ENCODE measurements around the gene TSC22D1.
A peak's percentile ranks its signal among the peaks of the same experiment; 100 is the strongest.

The TSC22D1 gene

DNA sequence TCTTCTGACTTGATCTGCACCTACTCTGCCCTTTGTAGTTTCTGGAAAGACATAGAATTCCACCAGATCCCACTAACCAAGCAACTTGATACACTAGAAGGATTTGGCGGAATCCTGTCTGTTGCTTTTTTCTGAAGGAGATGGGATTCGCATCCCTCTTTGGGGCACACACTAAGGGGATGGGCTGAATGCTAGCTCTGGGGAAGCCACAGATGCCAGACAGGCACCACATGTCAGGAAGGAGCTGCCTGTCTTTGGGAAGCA lies 150.4 kb downstream of the TSC22D1 start:
- no peak for DNase-seq
- ATAC-seq = no peak

DNA sequence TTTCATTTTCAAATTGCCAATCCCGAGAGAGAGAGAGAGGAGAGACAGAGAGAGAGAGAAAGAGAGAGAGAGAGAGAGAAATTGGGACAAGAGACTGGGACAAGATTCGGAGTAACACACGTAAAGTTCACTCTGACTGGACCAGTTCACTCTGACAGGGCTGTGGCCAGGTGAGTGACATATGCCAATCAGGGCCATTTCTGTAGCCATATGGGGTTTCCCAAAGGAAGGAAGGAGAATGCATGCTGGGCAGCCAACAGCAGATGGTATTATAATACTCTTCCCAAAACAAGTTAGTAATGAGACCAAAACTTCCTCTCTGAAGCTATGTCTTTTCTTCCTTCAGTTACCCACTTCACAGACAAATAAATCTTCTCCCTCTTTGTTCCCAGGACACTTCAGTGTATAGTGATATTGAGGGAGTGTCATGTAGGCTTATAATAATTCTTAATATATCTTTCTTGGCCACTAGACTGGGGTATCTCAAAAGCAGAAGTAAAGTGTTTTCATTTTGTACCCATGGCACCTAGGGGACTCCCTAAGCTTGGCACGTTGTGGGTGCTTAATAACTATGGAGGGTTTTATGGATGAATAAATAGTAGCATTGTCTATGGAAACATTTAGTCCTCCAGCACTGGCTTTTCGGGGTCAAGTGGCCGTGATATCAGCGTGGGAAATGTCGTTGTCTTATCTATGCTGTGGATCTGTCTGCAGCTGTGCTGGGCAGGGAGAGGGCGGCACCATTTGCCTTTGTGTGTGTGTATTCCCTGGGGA lies 150.9 kb downstream of the TSC22D1 start:
- ATAC-seq (no peak), DNase-seq (no peak)

DNA sequence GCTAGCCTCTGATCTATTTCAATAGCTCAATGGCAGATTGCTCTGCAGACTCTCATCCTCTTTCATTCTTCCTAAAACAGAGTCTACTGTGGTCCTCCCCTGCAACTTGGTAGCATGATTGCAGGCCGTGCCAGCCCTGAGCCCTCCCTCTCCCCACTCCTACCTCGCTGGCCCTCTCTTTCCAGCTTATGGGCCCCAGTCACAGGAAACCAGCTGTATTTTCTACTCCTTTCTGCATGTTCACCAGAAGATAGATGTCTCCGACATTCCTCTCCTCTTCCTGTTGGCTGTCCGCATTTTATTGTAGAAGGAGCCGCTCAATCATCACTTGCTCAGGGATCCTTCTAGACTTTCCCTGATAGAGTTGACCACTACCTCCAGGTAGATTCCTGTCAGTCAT lies 152.3 kb downstream of the TSC22D1 start:
- no peak for DNase-seq
- ATAC-seq = no peak

DNA sequence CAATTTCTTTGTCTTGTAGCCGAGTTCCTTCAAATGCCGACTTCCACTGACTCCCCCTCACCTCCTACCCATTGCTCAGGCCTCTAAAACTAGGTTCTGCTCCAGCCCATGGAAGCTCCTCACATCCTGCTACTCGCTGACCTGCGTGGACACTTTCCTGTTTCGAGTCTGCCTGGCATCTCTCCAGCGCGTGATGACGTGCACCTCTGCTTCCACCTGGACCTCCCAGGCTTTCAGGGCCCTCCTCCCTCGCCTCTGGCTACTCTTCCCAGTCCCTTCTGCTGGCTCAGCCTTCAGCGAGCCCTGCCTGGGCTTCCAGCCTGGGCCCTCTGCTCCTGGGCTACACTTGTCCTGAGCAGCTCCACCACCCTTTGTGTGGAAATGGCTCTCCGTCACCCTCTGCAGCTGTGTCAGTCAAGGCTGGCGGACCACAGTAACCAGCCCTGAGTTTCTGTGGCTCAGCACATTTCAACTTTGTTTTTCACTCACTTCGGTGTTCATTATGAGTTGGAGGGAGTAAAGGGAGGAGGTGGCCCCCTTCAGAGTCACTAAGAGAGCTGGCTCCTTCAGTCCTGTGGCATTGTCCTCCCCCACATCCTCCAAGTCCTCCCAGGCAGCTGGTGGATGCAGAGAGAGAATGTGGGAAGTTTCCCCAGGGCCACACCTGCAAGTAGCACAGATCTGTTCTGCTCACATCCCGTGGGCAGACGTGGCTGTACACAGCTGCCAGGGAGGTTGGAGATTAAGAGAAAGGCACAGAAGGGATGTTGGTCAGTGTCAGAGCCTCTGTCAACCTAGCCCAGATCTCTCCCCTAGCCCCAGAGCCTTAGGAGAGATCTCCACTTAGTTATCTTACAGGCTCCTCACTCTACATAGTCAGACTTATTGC lies 153.1 kb downstream of the TSC22D1 start:
- ATAC-seq = no peak

DNA sequence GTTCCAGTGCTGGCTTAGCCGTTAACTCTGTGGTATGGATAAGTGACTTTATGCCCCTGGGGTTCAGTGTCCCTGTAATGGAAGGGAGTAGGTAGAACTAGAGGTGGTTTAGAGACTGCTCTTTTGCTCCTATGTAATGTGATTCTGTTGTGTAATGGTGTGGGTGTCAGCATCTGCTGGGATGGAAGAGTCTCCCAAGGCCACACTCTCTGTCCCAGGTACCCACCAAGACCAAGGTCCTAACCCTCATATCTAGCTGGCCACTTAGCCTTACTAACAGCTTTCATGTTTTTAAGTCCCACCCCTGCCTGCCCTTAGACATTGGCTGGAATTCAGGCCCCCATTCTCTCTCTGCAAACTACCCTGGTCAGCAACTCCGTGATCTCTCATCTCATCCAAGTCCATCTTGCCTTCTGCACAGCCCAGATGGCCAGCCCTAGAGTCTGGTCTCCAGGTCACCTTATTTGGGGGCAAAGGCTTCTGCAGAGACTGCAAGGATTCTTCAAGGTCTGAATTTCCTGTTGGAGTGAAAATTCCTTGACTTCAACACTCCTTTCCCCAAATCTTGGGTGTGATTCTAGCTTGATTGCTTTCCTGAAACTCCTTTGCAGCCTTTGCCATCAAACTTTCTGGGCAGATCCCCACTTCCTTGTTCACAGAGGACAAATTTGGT lies 154.1 kb downstream of the TSC22D1 start:
- DNase-seq = no peak
- no peak for ATAC-seq

More for the DNA sequence above, 153.1 kb downstream of the TSC22D1 start:
- DNase-seq = no peak

DNA sequence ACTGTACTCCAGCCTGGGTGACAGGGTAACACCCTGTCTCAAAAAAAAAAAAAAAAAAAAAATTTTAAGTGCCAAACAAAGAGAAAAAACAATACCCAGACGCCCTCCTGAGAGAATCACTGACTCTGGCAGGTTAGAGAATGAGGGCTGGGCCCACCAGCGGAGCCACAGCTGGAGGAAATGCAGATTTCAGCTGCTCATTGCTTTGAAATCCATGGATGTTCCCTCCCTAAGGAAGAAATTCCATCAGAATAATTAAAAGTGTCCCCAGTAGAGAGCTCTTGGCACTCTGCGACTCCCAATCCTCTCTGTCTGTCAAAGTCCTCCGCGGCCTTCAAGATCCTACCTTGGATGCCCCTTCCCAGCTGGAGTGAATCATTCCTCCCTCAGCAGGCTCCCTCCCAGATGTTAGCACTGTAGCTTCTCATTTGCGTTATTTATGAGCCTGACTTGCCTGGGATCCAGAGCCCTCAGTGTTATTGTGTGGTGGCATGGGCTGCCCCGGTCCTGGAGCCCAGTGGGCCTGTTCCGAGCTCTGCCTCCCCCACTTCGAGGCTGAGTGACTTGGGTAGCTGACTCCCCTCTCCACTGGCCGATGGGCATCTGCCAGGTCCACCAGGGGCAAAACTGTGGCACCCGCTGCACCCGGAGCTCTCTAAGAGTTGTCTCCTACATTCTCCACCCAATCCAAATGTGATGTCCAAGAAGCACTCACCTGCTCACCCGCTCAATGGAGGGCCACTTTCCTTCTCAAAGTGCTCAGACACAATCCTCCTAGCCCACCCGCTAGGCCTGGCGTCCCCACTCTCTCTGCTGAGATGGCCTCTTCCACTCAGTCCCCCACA lies 155.5 kb downstream of the TSC22D1 start:
- no peak for DNase-seq
- ATAC-seq = no peak

GRCh38 chr13:44417876-44418275 lies 158.3 kb downstream of the TSC22D1 start:
- ATAC-seq = peak; percentile 32
- DNase-seq = no peak

DNA sequence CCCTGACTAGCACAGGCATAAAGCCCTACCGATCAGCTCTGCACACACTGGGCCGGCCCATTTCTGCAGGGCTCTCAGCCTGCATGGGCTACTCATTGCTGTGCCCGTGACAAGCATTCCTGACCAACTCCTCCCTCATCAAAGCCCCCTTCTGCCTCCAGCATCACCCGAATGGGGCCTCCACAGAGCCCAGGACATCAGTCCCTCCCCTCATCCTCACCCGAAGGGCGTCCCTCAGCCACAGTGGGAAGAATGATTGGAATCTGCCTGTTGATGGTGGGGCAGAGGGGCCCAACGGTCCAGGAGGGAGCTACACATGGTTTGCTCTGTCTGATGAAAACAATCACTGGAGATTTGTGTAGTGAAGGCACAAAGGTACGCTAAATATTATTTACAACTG lies 158.7 kb downstream of the TSC22D1 start:
- ATAC-seq = no peak
- no peak for DNase-seq

DNA sequence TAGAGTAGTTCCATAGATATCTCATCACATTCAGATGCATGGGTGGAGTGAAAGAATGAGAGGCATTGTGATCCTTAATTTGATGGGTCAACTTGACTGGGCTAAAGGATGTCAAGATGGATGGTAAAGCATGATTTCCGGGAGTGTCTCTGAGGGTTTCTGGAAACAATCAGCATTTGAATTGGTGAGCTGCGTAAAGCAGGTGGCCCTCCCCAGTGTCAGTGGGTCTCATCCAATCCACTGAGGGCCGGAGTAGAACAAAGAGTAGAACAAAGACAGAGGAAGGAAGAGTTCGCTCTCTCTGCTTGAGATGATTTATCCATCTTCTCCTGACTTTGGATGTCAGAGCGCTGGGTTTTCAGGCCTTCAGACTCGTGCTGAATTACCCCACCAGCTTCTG lies 159.4 kb downstream of the TSC22D1 start:
- ATAC-seq = no peak
- no peak for DNase-seq

GRCh38 chr13:44416301-44416700 lies 159.8 kb downstream of the TSC22D1 start:
- ATAC-seq (no peak), DNase-seq (no peak)

- DNase-seq (no peak), ATAC-seq (no peak)
Observed at GRCh38 chr13:44415815-44416214, 160.3 kb downstream of the TSC22D1 start.

DNA sequence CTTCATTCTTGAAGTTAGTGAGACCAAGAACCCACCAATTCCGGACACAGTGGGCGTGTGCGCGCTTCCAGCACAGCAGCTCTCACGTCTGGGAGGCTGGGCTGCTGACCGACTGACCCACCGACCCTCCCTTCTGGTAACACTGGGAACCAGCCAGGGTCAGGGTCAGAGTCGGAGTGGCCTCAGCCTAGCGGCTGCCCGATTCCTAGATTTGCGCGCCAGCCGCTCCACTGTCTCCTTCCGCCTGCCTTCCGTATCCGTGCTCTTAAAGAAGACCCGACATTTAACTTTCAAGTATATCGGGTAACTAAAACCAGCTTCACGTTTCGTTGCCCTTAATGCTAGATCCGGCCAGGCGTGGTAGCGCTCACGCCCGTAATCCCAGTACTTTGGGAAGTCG lies 161.4 kb downstream of the TSC22D1 start:
- no peak for DNase-seq
- no peak for ATAC-seq

- no peak for ATAC-seq
- DNase-seq = no peak
Observed at GRCh38 chr13:44413095-44413494, 163.0 kb downstream of the TSC22D1 start.

GRCh38 chr13:44412346-44412935 lies 163.7 kb downstream of the TSC22D1 start:
- no peak for ATAC-seq
- DNase-seq = no peak

DNA sequence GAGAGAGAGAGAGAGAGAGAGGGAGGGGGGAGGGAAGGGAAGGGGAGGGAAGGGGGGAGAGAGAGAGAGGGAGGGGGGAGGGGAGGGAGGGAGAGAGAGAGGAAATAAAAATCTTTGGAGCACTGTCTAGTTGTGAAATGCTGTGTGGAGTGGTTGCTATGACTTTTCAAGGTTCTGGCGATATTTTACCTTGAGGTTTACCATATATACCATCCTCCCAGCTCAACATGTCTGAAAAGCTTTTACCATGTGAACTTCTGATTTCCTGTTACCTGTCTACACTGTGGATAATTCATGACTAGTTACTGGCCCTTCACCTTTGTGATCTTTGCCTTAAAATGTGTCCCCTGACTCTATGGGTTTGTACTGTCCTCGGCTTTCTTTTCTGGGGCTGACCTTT lies 164.3 kb downstream of the TSC22D1 start:
- DNase-seq = no peak
- ATAC-seq = no peak

- DNase-seq (no peak), ATAC-seq (no peak)
Observed at GRCh38 chr13:44410328-44410859, 165.7 kb downstream of the TSC22D1 start.

GRCh38 chr13:44409595-44409994 lies 166.5 kb downstream of the TSC22D1 start:
- DNase-seq (no peak), ATAC-seq (no peak)

- no peak for DNase-seq
- ATAC-seq = no peak
Observed at GRCh38 chr13:44407891-44408290, 168.2 kb downstream of the TSC22D1 start.

- no peak for DNase-seq
- no peak for ATAC-seq
Observed at GRCh38 chr13:44407379-44407778, 168.8 kb downstream of the TSC22D1 start.

GRCh38 chr13:44406617-44407016 lies 169.5 kb downstream of the TSC22D1 start:
- ATAC-seq (no peak), DNase-seq (no peak)

Data from stimulated activated naive CD8-positive, alpha-beta T cell treated with anti-CD3 and anti-CD28 coated beads, Interleukin-15, Interleukin-2, amounts not matched to agents 100 U/mL and 50 U/mL, for 24 hours (primary cell).